Gastrocnemius medialis (tissue), 4 donors: ENCODE data around the gene WASF1.

Experiments used
- POLR2A ChIP-seq, 2 donors: fragments of 450-650 bp; IDR thresholded peaks; one replicate each; pipeline ENCODE4 v1.6.1; 2017; ENCODE audit warnings: antibody characterized with exemption in 2 of 2, mild to moderate bottlenecking in 2 of 2, moderate library complexity in 2 of 2
- TF ChIP-seq, protein P1 (sequence below), 5 experiments: fragments of 450-650 bp in 3 of 5; fragments of 200-600 bp in 2 of 5; sonication (generic) in 2 of 5; IDR thresholded peaks in 4 of 5; conservative IDR thresholded peaks in 1 of 5; 1 replicate in 4 of 5; 2 replicates in 1 of 5; pipeline ENCODE4 v1.5.1; 2016 to 2019; ENCODE audit warnings: antibody characterized with exemption in 5 of 5, mild to moderate bottlenecking in 3 of 5, moderate library complexity in 3 of 5

DNA sequence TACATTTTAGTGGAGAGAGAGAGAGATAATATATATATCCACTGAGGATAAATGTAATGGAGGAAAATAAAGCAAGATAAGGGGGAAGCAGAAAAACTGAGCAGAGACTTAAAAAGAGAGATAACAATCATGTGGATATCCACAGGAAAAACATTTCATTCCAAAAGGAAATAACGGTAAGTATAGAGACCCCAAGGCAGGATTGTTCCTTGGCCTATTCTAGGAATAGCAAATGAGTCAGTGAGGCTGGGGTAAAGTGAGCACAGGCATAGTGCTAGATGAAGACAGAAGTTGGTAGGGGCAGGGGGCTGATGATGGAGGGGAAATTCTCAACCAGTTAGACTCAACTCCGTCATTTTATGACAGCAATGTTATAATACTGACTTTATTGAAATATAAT lies 12.0 kb upstream of the WASF1 start:
- TF ChIP-seq, protein P1, sequence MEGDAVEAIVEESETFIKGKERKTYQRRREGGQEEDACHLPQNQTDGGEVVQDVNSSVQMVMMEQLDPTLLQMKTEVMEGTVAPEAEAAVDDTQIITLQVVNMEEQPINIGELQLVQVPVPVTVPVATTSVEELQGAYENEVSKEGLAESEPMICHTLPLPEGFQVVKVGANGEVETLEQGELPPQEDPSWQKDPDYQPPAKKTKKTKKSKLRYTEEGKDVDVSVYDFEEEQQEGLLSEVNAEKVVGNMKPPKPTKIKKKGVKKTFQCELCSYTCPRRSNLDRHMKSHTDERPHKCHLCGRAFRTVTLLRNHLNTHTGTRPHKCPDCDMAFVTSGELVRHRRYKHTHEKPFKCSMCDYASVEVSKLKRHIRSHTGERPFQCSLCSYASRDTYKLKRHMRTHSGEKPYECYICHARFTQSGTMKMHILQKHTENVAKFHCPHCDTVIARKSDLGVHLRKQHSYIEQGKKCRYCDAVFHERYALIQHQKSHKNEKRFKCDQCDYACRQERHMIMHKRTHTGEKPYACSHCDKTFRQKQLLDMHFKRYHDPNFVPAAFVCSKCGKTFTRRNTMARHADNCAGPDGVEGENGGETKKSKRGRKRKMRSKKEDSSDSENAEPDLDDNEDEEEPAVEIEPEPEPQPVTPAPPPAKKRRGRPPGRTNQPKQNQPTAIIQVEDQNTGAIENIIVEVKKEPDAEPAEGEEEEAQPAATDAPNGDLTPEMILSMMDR (IDR thresholded peaks at IDR 0.05 in 4 of 5, conservative IDR thresholded peaks at IDR 0.05 in 1 of 5) = no peak
- TF ChIP-seq POLR2A (IDR thresholded peaks at IDR 0.05) = no peak
